Caco-2 (cell line): Measurements from ENCODE around the gene EME1. TPM values are rescaled to one million over a fixed set of nuclear protein-coding genes. Genes with fewer than 3 reads are reported as not detected.

Source experiments
- BruUV-seq: library from RNA; stranded (reverse); fragments of 400-500 nt; replicated peaks from 2 replicates; lab custom pipeline; 2021; lab: Mats Ljungman, UMichigan
- CTCF ChIA-PET: fragments of 300-600 bp; sonication (Branson Sonifier 250); formaldehyde crosslinking; loops from one replicate; lab custom pipeline; 2022; ENCODE audit warnings: antibody characterized with exemption; lab: Charles Lee
- POLR2A ChIA-PET: fragments of 300-600 bp; sonication (Branson Sonifier 250); formaldehyde crosslinking; loops from one replicate; lab custom pipeline; 2022; ENCODE audit warnings: antibody characterized with exemption; lab: Charles Lee
- DNase-seq, 2 experiments: peaks; one replicate each; pipeline versions ENCODE4 v3.0.0 to v3.0.0-alpha.2; 2020 to 2022
- H3K27me3 ChIP-seq: replicated peaks from 2 replicates; pipeline ENCODE4 v1.6.0; 2011; ENCODE audit warnings: low read length; ENCODE audit not compliant: control insufficient read depth, insufficient read depth
- H3K36me3 ChIP-seq: 2 replicates; pipeline ENCODE4 v1.5.1; 2011; ENCODE audit warnings: low read length; ENCODE audit not compliant: control insufficient read depth, insufficient read depth
- H3K4me1 ChIP-seq: fragments of 250-450 bp; sonication (Bioruptor Pico); 2 replicates; pipeline ENCODE4 v1.5.1; 2020; ENCODE audit warnings: mild to moderate bottlenecking
- H3K4me3 ChIP-seq: 2 replicates; pipeline ENCODE4 v1.5.1; 2011; ENCODE audit warnings: low read depth, mild to moderate bottlenecking, control low read depth, low read length
- H3K9me3 ChIP-seq: fragments of 250-450 bp; sonication (Bioruptor Pico); 2 replicates; pipeline ENCODE4 v1.5.1; 2020; ENCODE audit warnings: mild to moderate bottlenecking, moderate library complexity
- H3K27ac Mint-ChIP-seq: one replicate; pipeline ENCODE4 v1.8.0; 2022; ENCODE audit warnings: mixed read lengths; ENCODE audit not compliant: unreplicated experiment
- H3K27me3 Mint-ChIP-seq: one replicate; pipeline ENCODE4 v1.8.0; 2022; ENCODE audit warnings: mixed read lengths; ENCODE audit not compliant: insufficient read depth, unreplicated experiment
- H3K36me3 Mint-ChIP-seq: one replicate; pipeline ENCODE4 v1.8.0; 2022; ENCODE audit warnings: mild to moderate bottlenecking, mixed read lengths; ENCODE audit not compliant: insufficient read depth, unreplicated experiment
- H3K4me1 Mint-ChIP-seq: one replicate; pipeline ENCODE4 v1.8.0; 2022; ENCODE audit warnings: low read depth, mixed read lengths; ENCODE audit not compliant: unreplicated experiment
- H3K4me3 Mint-ChIP-seq: one replicate; pipeline ENCODE4 v1.8.0; 2022; ENCODE audit warnings: mild to moderate bottlenecking, moderate library complexity, mixed read lengths; ENCODE audit not compliant: unreplicated experiment
- H3K9me3 Mint-ChIP-seq: one replicate; pipeline ENCODE4 v1.8.0; 2022; ENCODE audit warnings: mixed read lengths; ENCODE audit not compliant: unreplicated experiment
- intact Hi-C: fragments of 100-400 bp; cut with micrococcal nuclease; formaldehyde crosslinking; loops from one replicate; pipeline ENCODE4 v1.10.0; 2022; ENCODE audit not compliant: unreplicated experiment
- total RNA-seq: library from RNA; stranded (reverse); gene quantifications from 2 replicates; pipeline ENCODE4 v1.2.3, GENCODE V29; 2022
- TF ChIP-seq, protein P1 (sequence below), 2 experiments: fragments of 200-600 bp in 1 of 2; IDR thresholded peaks; 1 replicate in 1 of 2; 2 replicates in 1 of 2; pipeline versions ENCODE4 v1.5.1 to v1.8.0; 2011 to 2022; ENCODE audit warnings: antibody characterized with exemption in 1 of 2, control low read depth in 1 of 2, inconsistent platforms in 1 of 2, low read depth in 1 of 2, low read length in 1 of 2, mild to moderate bottlenecking in 1 of 2, moderate library complexity in 1 of 2; ENCODE audit not compliant: insufficient read depth in 1 of 2, severe bottlenecking in 1 of 2, unreplicated experiment in 1 of 2

The EME1 gene
- total RNA-seq, 1 experiment from 2014 or later: 48.5 TPM

DNA sequence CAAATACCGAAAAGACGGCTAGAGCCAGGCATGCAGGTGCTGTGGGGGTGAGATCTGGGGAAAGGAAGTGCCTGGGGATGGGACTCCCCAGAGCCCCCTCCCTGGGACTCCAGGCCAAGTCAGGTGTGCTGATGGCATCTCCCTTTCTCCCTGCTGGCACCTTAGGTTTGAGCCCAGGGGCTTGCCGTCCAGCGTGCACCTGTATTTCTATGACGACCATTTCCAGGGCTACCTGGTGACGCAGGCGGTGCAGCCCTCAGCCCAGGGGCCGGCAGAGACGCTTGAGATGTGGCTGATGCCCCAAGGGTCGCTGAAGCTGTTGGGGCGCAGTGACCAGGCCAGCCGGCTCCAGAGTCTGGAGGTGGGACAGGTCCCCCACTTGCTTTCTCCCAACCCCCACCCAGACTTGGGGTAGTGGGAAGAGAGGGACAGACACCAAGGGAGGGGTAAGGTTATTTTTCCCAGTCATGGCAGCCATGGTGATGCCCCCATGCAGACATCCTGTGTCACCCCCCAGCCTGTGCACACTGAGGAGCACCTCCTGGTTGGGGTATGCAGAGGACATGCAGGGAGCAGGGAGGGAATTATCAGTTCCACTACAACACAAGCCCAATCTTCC lies 16.0 kb upstream of the EME1 start:
- ChIA-PET CTCF (interaction anchor here (3.1 kb wide), 1 partner anchor 40 kb away, joined by 13 read pairs; the partner anchor contains the start of gene LRRC59), POLR2A (interaction anchor here (0.6 kb wide), 1 partner anchor 10 kb away, joined by 4 read pairs; no protein-coding TSS in a partner anchor)
- TF ChIP-seq, protein P1, sequence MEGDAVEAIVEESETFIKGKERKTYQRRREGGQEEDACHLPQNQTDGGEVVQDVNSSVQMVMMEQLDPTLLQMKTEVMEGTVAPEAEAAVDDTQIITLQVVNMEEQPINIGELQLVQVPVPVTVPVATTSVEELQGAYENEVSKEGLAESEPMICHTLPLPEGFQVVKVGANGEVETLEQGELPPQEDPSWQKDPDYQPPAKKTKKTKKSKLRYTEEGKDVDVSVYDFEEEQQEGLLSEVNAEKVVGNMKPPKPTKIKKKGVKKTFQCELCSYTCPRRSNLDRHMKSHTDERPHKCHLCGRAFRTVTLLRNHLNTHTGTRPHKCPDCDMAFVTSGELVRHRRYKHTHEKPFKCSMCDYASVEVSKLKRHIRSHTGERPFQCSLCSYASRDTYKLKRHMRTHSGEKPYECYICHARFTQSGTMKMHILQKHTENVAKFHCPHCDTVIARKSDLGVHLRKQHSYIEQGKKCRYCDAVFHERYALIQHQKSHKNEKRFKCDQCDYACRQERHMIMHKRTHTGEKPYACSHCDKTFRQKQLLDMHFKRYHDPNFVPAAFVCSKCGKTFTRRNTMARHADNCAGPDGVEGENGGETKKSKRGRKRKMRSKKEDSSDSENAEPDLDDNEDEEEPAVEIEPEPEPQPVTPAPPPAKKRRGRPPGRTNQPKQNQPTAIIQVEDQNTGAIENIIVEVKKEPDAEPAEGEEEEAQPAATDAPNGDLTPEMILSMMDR (IDR thresholded peaks at IDR 0.05; ENCODE audit: insufficient read depth in 1 of 2, low read depth in 1 of 2, low read length in 1 of 2, severe bottlenecking in 1 of 2, unreplicated experiment in 1 of 2): no peak
- peaks cover 16% of the 10 kb centered on the region for H3K36me3 ChIP-seq
- Mint-ChIP-seq H3K27me3 (no peaks in the 10 kb centered on the region), H3K4me1 (peaks cover 3% of the 10 kb centered on the region), H3K9me3 (no peaks in the 10 kb centered on the region), H3K27ac (no peak overlapping the region), H3K4me3 (no peak overlapping the region), H3K36me3 (peaks cover 69% of the 10 kb centered on the region)
- peak in 1 of 2 experiments; percentile 38 for DNase-seq
- intact Hi-C loops: no loop called here
- no peaks in the 10 kb centered on the region for H3K27me3 ChIP-seq
- H3K4me1 ChIP-seq: no peaks in the 10 kb centered on the region
- no peak overlapping the region for H3K4me3 ChIP-seq
- no TSS peak for BruUV-seq
- H3K9me3 ChIP-seq: no peaks in the 10 kb centered on the region

DNA sequence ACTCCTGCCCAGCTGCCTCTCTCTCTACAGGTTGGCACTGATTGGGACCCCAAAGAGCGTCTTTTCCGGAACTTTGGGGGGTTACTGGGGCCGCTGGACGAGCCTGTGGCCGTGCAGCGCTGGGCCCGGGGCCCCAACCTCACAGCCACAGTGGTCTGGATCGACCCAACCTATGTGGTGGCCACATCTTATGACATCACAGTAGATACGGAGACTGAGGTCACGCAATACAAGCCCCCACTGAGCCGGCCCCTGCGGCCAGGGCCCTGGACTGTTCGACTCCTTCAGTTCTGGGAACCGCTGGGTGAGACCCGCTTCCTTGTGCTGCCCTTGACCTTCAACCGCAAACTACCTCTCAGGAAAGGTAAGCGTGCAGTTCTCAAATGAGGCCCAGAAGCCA lies 14.9 kb upstream of the EME1 start:
- H3K27me3 Mint-ChIP-seq: no peaks in the 10 kb centered on the region
- no peaks in the 10 kb centered on the region for H3K27me3 ChIP-seq
- peak in 1 of 2 experiments; percentile 38 for DNase-seq
- no peak overlapping the region for H3K4me3 ChIP-seq
- BruUV-seq: no TSS peak
- no peak overlapping the region for H3K4me3 Mint-ChIP-seq
- intact Hi-C loops: no loop called here
- peaks cover 72% of the 10 kb centered on the region for H3K36me3 Mint-ChIP-seq
- ChIA-PET POLR2A (no interaction called here), CTCF (interaction anchor here (0.7 to 3.1 kb wide), 2 partner anchors 12 to 39 kb away, joined by 3 to 13 read pairs; partner anchors contain the start of genes LRRC59 and XYLT2)
- TF ChIP-seq, protein P1 (IDR thresholded peaks at IDR 0.05; ENCODE audit: insufficient read depth in 1 of 2, low read depth in 1 of 2, low read length in 1 of 2, severe bottlenecking in 1 of 2, unreplicated experiment in 1 of 2): no peak
- peaks cover 6% of the 10 kb centered on the region for H3K4me1 Mint-ChIP-seq
- no peaks in the 10 kb centered on the region for H3K9me3 Mint-ChIP-seq
- H3K4me1 ChIP-seq: no peaks in the 10 kb centered on the region
- H3K9me3 ChIP-seq: no peaks in the 10 kb centered on the region
- H3K36me3 ChIP-seq: peaks cover 16% of the 10 kb centered on the region
- no peak overlapping the region for H3K27ac Mint-ChIP-seq

DNA sequence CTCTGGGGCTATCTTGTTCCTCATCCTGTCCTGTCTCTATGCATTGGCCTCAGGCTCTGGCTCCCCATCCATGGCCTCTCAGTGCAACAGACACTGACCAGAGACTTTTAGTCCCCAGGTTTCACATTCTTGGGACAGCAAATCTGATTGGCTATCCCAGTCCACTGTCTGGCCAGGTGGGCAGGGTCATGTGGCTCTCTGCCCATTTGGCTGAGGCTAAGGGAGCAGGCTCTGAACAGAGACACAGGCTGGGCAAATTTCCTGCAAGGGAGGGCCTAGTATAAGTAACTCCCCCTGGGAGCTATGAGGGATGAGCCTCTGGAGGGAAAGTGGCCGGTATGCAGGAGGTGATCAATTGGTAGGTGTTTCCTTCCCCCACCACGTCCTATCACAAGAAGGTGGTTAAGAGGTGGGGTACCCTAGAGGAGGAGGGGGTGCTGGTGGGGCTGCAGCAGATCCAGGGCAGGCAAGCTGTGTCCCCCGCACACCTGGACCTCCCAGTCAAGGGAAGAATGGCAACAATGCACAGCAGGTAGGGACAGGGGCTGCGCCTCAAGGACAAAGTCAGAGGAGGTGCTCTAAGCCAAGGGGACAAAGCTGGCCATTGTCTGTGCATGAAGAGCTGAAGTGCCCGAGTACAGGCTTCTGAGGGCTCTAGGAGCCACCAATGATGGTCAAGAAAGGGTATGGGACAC lies 13.9 kb upstream of the EME1 start:
- no peaks in the 10 kb centered on the region for H3K27me3 ChIP-seq
- no peaks in the 10 kb centered on the region for H3K9me3 ChIP-seq
- peak in 1 of 2 experiments; percentile 51 for DNase-seq
- CTCF ChIA-PET: interaction anchor here (0.5 to 3.1 kb wide), 5 partner anchors 13 to 119 kb away, joined by 3 to 13 read pairs (median 3); partner anchors contain the start of genes LRRC59 and XYLT2
- Mint-ChIP-seq H3K27ac (no peak overlapping the region), H3K9me3 (no peaks in the 10 kb centered on the region), H3K4me1 (peaks cover 6% of the 10 kb centered on the region), H3K27me3 (no peaks in the 10 kb centered on the region), H3K4me3 (no peak overlapping the region), H3K36me3 (peaks cover 78% of the 10 kb centered on the region)
- BruUV-seq: no TSS peak
- TF ChIP-seq, protein P1 (IDR thresholded peaks at IDR 0.05; ENCODE audit: insufficient read depth in 1 of 2, low read depth in 1 of 2, low read length in 1 of 2, severe bottlenecking in 1 of 2, unreplicated experiment in 1 of 2): no peak
- intact Hi-C loops: no loop called here
- H3K4me1 ChIP-seq: no peaks in the 10 kb centered on the region
- no peak overlapping the region for H3K4me3 ChIP-seq
- POLR2A ChIA-PET: no interaction called here
- peaks cover 16% of the 10 kb centered on the region for H3K36me3 ChIP-seq
